Measurements from ENCODE around the gene LTBP4. TPM values are rescaled to one million over a fixed set of nuclear protein-coding genes. Genes with fewer than 3 reads are reported as not detected.
A peak's percentile ranks its signal among the peaks of the same experiment; 100 is the strongest.

LTBP4 gene
- total and polyA plus RNA-seq, 10 donors: 26.5 to 197 (median 148) TPM

GRCh38 chr19:40571831-40572495, 29.2 kb upstream of the LTBP4 start:
- no peaks in the 10 kb centered on the region for H3K36me3 ChIP-seq
- no peaks in the 10 kb centered on the region for H3K9me3 ChIP-seq
- H3K4me3 ChIP-seq: no peak overlapping the region
- H3K27me3 ChIP-seq (replicated peaks in 1 of 7): peaks cover 0 to 26% (median 18%) of the 10 kb centered on the region in 7 donors
- 80 to 88% (median 86%) methylated on average over 10 of the region's 10 CpGs for WGBS, 5 donors
- no peak for DNase-seq
- peaks cover 7 to 41% (median 25%) of the 10 kb centered on the region in 6 donors for H3K4me1 ChIP-seq
- H3K27ac ChIP-seq: peak overlapping the region in 1 of 8 donors; percentile 69
- intact Hi-C loops (cut with DNase I; ENCODE audit: low total_unique reads): loop anchor here (10.0 kb wide), 1 partner anchor 127 kb away; the partner anchor contains the start of gene SERTAD3
- no peak for TF ChIP-seq POLR2A (IDR thresholded peaks at IDR 0.05)
- no peak for TF ChIP-seq POLR2AphosphoS5 (IDR thresholded peaks at IDR 0.05)
- TF ChIP-seq, protein P1, sequence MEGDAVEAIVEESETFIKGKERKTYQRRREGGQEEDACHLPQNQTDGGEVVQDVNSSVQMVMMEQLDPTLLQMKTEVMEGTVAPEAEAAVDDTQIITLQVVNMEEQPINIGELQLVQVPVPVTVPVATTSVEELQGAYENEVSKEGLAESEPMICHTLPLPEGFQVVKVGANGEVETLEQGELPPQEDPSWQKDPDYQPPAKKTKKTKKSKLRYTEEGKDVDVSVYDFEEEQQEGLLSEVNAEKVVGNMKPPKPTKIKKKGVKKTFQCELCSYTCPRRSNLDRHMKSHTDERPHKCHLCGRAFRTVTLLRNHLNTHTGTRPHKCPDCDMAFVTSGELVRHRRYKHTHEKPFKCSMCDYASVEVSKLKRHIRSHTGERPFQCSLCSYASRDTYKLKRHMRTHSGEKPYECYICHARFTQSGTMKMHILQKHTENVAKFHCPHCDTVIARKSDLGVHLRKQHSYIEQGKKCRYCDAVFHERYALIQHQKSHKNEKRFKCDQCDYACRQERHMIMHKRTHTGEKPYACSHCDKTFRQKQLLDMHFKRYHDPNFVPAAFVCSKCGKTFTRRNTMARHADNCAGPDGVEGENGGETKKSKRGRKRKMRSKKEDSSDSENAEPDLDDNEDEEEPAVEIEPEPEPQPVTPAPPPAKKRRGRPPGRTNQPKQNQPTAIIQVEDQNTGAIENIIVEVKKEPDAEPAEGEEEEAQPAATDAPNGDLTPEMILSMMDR (IDR thresholded peaks at IDR 0.05 in 8 of 11, conservative IDR thresholded peaks at IDR 0.05 in 3 of 11): no peak

DNA sequence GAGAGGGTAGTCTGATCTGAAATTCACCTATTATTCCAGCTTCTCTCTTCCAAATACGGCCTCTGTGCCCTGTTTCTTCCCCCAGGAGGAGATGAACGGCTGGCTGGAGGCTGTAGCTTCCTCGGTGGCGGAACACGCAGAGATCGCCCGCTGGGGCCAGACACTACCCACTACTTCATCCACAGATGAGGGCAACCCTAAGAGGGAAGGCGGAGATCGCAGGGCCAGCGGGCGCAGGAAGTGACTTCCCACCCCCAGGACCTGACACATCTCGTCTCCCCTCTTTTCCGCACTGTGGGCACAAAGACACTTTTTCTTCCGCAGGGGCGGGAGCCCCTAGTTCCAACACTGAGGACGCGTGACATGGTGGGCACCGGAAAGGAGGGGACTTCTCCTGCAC, 25.8 kb upstream of the LTBP4 start:
- peaks cover 7 to 51% (median 37%) of the 10 kb centered on the region in 6 donors for H3K4me1 ChIP-seq
- no peak for DNase-seq
- peak overlapping the region in 2 of 8 donors; percentile 93 to 97 for H3K27ac ChIP-seq
- intact Hi-C loops (cut with DNase I; ENCODE audit: low total_unique reads): loop anchor here (10.0 kb wide), 1 partner anchor 131 kb away; the partner anchor contains the start of gene SERTAD3
- 78 to 89% (median 85%) methylated on average over 16 to 18 of the region's 18 CpGs for WGBS, 5 donors
- TF ChIP-seq POLR2A (IDR thresholded peaks at IDR 0.05) (no peak), POLR2AphosphoS5 (IDR thresholded peaks at IDR 0.05) (no peak)
- TF ChIP-seq, protein P1 (IDR thresholded peaks at IDR 0.05 in 8 of 11, conservative IDR thresholded peaks at IDR 0.05 in 3 of 11): no peak
- H3K27me3 ChIP-seq (replicated peaks in 1 of 7): no peaks in the 10 kb centered on the region
- H3K9me3 ChIP-seq: no peaks in the 10 kb centered on the region
- peak overlapping the region in 1 of 8 donors; percentile 90 for H3K4me3 ChIP-seq
- peaks cover 0 to 25% (median 12%) of the 10 kb centered on the region in 6 donors for H3K36me3 ChIP-seq

- peaks cover 0 to 33% (median 21%) of the 10 kb centered on the region in 6 donors for H3K36me3 ChIP-seq
- TF ChIP-seq, protein P1 (IDR thresholded peaks at IDR 0.05 in 8 of 11, conservative IDR thresholded peaks at IDR 0.05 in 3 of 11): no peak
- TF ChIP-seq POLR2AphosphoS5 (IDR thresholded peaks at IDR 0.05) (no peak), POLR2A (IDR thresholded peaks at IDR 0.05) (no peak)
- peak overlapping the region; percentile 84 to 97 (median 86) for H3K27ac ChIP-seq
- WGBS, 5 donors: 1 to 7% (median 4%) methylated on average over 19 to 22 of the region's 22 CpGs
- H3K9me3 ChIP-seq: no peaks in the 10 kb centered on the region
- H3K4me3 ChIP-seq: peak overlapping the region; percentile 63 to 90 (median 86)
- intact Hi-C loops (cut with DNase I; ENCODE audit: low total_unique reads): loop anchor here (10.0 kb wide), 1 partner anchor 131 kb away; the partner anchor contains the start of gene SERTAD3
- no peaks in the 10 kb centered on the region for H3K27me3 ChIP-seq (replicated peaks in 1 of 7)
- peak; percentile 86 for DNase-seq
- peaks cover 7 to 53% (median 39%) of the 10 kb centered on the region in 6 donors for H3K4me1 ChIP-seq
These were observed 25.0 kb upstream of the LTBP4 start for GRCh38 chr19:40576151-40576584.

All from spleen (tissue), 11 donors.